GM10266 (cell line): ENCODE measurements around the gene PHB1.
A peak's percentile ranks its signal among the peaks of the same experiment; 100 is the strongest.
"Not testable (repeated sequence)": the region's sequence is repeated elsewhere in the genome, so short reads cannot be mapped to it uniquely, and the experiment has no call there.

ENCODE experiments used
- DNase-seq: peaks from one replicate; pipeline ENCODE4 v3.0.0; 2012; ENCODE audit errors: extremely low spot score
- CTCF ChIP-seq: IDR thresholded peaks from 2 replicates; pipeline ENCODE4 v1.5.1; 2012; ENCODE audit warnings: mild to moderate bottlenecking, low read depth; ENCODE audit not compliant: control insufficient read depth, insufficient read depth; ENCODE audit errors: missing control alignments

PHB1 gene

GRCh38 chr17:49390548-49391324 is 23.9 kb downstream of the PHB1 start:
- peak; percentile 49 for DNase-seq
- TF ChIP-seq CTCF: no peak

GRCh38 chr17:49389514-49390347 is 25.0 kb downstream of the PHB1 start:
- DNase-seq: not testable (repeated sequence)

GRCh38 chr17:49388692-49389513 is 25.8 kb downstream of the PHB1 start:
- DNase-seq: no peak
- no peak for TF ChIP-seq CTCF

GRCh38 chr17:49388290-49388640 is 26.4 kb downstream of the PHB1 start:
- no peak for TF ChIP-seq CTCF
- no peak for DNase-seq

- TF ChIP-seq CTCF: no peak
- DNase-seq: no peak
Measured at GRCh38 chr17:49387498-49388289, 27.0 kb downstream of the PHB1 start.

- TF ChIP-seq CTCF: no peak
- no peak for DNase-seq
Measured at GRCh38 chr17:49386373-49386772, 28.3 kb downstream of the PHB1 start.

- no peak for TF ChIP-seq CTCF
- no peak for DNase-seq
Measured at GRCh38 chr17:49384951-49385350, 29.7 kb downstream of the PHB1 start.
